HG03457 (cell line): ENCODE data around the gene ZBTB6.
A peak's percentile ranks its signal among the peaks of the same experiment; 100 is the strongest.

Experiments
- ATAC-seq: cut with Tn5 transposase; IDR thresholded peaks from one replicate; pipeline ENCODE4 v1.9.1; 2021; ENCODE audit warnings: moderate number of reproducible peaks; ENCODE audit not compliant: unreplicated experiment

Gene ZBTB6, protein sequence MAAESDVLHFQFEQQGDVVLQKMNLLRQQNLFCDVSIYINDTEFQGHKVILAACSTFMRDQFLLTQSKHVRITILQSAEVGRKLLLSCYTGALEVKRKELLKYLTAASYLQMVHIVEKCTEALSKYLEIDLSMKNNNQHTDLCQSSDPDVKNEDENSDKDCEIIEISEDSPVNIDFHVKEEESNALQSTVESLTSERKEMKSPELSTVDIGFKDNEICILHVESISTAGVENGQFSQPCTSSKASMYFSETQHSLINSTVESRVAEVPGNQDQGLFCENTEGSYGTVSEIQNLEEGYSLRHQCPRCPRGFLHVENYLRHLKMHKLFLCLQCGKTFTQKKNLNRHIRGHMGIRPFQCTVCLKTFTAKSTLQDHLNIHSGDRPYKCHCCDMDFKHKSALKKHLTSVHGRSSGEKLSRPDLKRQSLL

DNA sequence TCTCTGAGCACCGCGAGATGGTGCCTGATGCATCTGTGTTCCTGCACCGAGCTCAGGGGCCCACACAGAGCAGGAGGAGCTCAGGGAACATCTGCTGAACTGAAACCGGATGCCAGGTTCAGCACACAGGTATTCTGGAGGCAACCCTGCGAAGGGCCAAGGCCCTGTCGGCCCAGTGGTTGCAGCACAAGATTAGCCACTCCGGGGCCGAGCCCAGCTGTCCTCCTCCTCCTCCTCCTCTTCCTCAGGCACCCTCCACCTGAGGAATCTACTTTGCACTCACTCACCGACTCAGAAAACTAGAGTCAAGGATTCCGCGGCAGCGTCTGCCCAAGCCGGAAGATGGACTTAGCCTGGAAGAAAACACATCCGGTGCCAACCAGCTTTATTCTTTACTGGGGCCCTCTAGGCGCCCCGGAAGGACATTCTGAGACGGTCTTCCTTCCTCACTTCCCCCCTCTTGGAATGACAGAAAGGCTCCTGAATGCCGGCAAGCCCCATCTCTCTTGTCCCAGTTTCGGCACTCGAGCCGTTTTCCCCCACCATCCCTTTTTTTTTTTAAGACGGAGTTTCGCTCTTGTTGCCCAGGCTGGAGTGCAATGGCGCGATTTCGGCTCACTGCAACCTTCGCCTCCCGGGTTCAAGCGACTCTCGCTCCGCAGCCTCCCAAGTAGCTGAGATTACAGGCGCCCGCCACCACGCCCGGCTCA lies at the start of gene ZBTB6:
Gene ZBTB6 (minus strand): TSS at position 360 of the 710 bp plus-strand sequence. CDS start 1,251 bp downstream, outside the sequence.
- peak; percentile 87 for ATAC-seq

GRCh38 chr9:122961139-122961538 lies 48.0 kb upstream of the ZBTB6 start:
- ATAC-seq: no peak

DNA sequence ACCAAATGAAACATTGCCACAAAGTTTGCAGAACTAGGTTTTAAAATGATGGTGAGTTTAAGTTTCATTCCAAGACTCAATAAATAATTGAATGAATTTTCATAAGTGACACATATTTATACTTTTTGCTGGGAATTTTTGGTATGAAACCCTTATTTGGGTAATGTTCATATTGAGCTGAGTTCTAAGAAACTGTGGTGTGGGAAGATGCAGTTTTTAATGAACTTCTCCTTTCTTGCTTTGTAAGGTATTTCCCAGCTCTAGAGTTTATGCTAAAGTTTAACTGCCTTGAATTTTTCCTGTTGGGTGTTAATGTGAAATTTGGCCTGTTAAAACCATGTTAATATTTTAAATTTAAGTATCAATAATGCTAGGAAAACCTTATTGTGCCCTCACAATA lies 42.8 kb upstream of the ZBTB6 start:
- no peak for ATAC-seq

- ATAC-seq: no peak
Observed at GRCh38 chr9:122954253-122954691, 41.1 kb upstream of the ZBTB6 start.

DNA sequence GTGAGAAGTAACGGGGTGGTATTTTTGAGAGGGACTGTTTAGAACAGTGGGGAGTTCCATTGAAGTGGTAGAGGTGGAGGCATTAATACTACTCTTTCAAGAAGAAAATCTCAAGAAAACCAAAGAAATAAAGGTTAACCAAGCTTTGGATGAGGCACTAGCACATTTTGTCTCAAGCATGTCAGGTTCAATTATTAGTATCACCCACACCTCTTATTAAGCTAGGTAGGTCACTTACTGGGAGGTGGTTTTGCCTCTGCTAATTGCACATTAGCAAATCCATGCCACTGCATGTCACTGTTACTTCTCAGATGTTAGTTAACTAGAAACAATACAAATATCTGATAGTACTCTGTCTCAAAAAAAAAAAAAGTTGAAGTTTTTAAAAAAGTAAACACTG lies 37.9 kb upstream of the ZBTB6 start:
- no peak for ATAC-seq

GRCh38 chr9:122950263-122950662 lies 37.1 kb upstream of the ZBTB6 start:
- no peak for ATAC-seq

DNA sequence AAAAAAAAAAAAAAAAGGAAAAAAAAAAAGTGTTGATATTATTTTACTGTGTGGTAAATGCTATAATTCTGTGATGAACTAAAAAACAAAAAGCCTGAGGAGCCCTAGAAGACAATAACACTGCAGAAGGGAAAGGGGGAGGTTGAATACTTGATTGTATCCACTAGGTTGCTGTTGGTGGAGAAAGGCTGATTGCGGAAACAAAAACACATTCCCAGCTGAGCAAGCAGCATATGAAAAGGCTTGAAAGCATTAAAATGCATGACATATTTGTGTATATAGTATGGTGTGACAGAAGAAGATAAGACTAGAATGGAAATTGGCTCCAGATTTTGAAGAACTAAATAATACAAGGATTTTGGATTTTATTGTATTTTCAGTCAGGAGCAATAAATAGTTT lies 36.6 kb upstream of the ZBTB6 start:
- no peak for ATAC-seq

GRCh38 chr9:122948313-122948712 lies 35.2 kb upstream of the ZBTB6 start:
- no peak for ATAC-seq

DNA sequence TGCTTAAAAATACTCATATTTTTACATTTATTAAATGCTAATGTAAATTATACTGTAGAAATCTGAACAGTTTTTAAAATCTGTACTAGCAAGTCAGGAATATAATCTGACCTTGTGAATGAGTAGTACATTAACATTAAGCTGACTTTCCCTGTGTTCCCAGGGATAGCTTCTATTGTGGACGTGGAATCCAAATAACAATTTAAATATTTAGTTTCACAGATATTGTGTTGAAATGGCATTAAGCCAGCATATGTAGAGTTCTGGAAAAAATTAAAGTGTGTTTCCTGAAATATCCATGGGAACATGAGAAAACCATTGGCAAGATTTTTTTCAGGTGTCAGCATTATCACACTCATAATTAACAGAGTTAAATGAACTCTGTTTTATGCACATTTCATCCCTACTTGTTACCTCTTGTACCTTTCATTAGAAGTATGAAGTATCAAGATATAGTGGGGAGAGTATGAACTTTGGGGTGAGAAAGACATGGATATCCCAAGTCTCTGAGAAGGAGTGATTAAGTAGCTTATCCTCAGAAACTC lies 33.4 kb upstream of the ZBTB6 start:
- ATAC-seq: no peak

- ATAC-seq: no peak
Observed at GRCh38 chr9:122944960-122945888, 32.1 kb upstream of the ZBTB6 start.

DNA sequence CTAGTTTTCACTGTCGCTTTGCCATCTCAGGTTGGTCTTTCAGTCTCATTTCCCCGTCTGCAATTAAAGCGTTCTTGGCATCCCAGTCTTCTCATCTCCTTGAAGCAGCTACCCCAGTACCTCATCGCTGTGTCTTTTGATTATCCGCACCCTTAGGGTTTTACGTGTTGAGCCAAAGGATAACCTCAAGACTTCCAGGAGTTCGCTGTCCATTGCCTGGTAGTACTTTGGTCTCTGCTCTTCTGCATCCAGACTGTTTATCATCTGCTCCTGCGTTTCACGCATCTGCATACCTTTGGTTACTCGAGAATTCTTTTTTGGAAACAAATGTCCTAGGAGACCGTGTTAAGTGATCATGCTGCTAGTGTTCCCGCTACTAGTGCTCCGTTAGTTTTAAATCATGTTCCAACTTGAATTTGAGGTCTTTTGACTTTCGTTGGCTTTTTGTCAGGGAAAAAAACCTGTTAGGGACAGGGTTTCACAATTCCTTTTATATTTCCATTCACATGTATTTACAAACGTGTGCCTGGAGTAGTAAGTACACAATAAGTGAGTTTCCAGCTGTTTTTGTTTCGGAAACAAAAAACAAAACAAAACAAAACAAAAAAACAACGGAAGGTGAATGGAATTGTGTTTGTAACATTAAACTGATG lies 28.6 kb upstream of the ZBTB6 start:
- no peak for ATAC-seq

DNA sequence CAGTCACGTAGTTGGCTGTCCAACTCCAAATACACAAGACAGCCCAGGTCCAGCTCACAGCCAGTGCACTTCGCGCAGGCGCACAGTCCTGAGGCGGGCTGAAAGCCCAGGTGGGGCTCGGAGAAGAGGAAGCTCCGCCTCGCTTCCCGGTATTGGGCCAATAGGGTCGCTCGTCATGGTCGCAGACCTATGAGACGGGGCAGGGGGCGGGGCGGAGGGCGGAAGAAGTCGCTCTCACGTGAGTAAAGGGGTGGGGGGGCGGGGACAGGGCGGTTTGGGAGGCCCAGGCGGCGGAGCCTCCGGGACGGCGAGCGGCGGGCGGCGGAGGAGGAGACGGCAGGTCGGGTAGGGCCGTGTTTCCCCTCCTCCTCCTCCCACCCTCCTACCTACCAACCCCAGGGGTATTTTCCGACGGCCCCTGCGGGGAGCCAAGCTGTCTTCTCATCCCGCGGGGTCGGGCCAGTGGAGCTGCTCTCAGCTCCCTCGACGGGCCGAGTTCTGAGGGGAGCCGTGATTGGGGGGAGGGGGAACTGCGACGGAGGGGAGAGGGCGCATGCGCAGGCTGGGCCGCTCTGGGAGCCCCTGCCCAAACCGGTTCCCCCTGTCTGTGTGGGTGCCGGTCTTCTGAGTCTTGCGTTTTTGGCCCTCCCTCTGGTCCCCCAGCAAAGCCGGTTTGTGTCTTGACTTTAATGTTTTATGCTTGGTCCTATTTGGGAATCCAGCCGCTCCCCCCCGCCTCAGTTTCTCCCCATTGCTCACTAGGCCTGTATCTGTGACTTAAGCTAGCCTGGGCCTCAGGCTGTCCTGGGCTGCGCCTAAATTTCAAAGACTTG lies 27.8 kb upstream of the ZBTB6 start, which contains the start of gene RABGAP1:
Gene RABGAP1 (plus strand): TSS at position 272 of the 833 bp plus-strand sequence. CDS start 16,040 bp downstream, outside the sequence.
- ATAC-seq: peak; percentile 94

DNA sequence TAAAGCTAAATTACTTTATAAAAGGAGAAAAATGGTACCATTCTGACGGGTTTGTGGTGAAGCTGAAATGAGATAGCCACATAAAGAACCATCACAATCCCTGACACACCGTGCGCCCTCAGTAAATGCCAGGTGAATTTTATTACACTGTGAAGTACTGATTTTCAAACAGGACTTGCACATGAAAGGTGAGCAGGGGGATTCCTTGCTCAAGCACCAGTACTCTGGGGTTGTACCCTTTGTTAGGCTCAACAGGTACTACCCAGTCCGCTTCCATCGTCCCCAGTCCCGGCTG lies 27.3 kb upstream of the ZBTB6 start:
- no peak for ATAC-seq

DNA sequence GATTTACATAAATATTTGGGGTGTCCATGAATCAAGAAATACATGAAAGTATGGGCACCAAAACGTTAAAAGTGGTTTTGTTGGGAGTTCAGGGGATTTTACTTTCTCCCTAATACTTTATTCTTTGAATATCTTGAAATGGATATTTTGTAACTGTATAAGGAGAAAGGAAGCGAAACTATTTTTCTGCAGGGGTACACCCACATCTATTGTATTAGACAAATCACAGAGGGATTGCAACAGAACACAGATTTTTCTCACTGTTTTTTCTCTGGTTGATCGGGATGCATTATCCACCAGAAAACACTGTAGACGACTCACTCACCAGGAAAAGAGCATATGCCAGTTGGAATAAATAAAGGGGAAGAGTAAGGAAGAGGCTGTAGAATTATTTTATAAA lies 26.5 kb upstream of the ZBTB6 start:
- no peak for ATAC-seq

GRCh38 chr9:122936883-122937282 lies 23.8 kb upstream of the ZBTB6 start:
- ATAC-seq: no peak

- no peak for ATAC-seq
Observed at GRCh38 chr9:122936464-122936863, 23.3 kb upstream of the ZBTB6 start.

DNA sequence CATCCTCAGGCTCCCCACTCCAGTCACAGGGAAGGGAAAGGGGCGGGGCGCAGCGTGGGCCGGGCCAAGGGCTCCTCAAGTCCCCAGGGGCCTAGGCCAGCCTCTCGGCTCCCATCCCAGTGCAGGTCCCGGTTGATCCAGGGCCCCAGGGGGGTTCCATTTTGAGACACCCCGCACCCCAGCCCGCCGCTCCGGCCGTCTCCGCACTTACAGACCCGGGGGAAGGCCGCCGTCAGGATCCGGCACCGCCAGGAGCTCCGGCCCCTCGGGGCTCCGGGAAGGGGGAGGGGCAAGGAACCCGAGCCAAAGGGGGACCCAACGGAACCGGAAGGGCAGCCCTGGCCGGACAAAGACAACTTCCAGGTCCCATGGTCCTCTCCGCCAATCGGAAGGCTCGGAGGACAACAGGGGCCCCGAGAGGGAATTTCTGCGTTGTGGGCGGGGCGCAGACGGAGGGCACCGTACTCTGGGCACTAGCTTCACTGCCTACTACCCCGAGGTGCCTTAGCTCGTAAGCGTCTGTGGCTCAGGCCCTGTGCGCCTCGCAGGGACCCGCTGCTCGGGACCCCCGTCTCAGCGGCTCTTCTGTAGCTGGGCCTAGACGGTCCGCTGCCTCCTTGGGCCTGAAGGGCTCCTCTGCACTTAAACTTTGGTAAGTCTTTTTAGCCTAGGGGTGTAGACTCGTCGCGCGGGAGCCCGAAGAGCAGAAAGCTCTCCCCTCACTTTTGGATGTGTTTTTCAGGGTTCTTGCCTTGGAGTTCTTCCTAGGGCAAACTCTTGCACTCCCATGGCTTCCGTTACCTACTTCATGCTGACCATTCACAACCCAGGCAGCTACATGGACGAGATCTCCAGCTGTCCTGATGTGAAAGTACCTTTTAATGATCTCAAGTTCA lies 18.4 kb upstream of the ZBTB6 start, which contains the start of gene ZBTB26:
Gene ZBTB26 (minus strand): TSS at position 287 of the 896 bp plus-strand sequence. CDS start 11,578 bp downstream, outside the sequence.
- peak; percentile 90 for ATAC-seq

DNA sequence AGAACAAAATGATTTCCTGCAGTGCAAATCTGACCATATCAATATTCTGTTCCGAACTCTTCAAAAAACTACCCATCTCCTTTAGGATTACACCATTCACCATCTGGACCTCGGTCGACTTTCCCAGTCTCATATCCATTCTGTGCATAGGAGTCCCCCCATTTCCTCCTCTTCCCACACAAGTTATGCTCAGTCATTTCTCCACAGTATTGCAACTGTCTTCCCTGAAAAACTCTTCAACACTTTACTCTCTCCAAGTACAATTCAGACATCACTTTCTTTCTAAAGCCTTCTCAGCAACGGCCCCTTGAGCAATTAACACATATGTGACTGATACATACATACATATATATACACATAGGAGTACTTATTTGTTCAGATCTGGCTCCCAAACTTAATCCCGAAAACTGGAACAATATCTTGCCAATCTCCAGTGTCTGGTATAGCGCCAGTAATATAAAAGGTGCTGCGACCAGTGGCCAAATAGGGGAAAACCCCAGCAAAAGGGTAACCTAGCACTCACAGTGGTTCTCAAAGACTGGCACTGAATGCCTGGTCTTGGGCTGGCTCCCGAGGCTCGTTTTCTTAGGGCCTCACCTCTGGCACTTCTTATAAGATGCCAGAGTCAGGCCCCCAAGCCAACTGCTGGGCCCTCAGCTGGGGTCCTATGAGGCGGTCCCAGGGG lies 17.6 kb upstream of the ZBTB6 start:
- ATAC-seq: peak; percentile 29
